CD4-positive, alpha-beta T cell treated with Interleukin-15 for 1 hour (primary cell): ENCODE results near the gene KATNIP.

ENCODE experiments used
- DNase-seq: peaks from one replicate; pipeline ENCODE4 v3.0.0-alpha.2; 2020

Gene KATNIP

DNA sequence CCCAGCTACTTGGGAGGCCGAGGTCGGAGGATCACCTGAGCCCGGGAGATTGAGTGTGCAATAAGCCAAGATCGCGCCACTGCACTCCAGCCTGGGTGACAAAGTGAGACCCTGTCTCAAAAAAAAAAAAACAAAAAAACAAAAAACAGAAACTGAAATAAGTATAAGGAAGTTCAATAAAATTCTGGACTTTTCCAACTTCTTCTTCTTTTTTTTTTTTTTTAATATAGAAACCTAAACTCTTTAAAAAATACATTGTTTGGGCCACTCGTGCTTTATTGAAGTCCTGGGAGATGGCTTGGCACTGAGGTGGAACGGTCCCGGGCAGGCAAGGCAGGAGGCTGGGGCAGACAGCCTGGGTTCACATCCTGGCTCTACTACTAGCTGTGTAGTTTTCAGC is 36.8 kb downstream of the KATNIP start:
- no peak for DNase-seq

DNA sequence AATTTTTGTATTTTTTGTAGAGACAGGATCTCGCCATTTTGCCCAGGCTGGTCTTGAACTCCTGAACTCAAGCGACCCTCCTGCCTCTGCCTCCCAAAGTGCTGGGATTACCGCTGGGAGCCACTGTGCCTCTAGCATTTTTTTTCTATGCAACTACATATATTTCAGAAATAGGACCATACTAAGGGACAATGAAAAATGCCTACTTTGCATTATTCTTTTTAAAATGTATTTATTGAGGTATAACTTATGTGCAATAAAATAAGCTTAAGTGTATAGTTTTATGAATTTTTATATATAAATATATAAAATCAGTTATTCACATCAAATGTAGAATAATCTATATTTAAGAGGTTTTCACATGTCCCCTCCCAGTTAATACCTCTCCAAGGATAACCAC is 38.1 kb downstream of the KATNIP start:
- DNase-seq, result no peak

GRCh38 chr16:27591837-27592236 is 41.9 kb downstream of the KATNIP start:
- no peak for DNase-seq

DNA sequence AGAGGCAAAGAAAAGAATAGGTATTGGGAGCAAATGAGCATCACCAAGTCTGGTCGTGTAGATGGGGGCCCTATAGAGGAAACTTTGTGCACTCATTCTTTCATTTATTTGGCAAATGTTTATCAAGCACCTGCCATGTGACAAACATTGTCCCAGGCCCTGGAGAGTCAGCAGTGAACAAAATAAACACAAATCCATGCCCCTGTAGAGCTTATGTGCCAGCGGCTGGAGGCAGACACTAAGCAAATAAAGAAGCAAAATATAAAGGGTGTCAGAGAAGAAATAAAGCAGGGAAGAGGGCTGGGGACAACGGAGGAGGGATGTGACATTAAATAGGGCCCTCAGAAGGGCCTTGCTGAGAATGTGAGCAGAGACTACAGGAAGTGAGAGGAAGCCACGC is 45.5 kb downstream of the KATNIP start:
- DNase-seq, result no peak

DNA sequence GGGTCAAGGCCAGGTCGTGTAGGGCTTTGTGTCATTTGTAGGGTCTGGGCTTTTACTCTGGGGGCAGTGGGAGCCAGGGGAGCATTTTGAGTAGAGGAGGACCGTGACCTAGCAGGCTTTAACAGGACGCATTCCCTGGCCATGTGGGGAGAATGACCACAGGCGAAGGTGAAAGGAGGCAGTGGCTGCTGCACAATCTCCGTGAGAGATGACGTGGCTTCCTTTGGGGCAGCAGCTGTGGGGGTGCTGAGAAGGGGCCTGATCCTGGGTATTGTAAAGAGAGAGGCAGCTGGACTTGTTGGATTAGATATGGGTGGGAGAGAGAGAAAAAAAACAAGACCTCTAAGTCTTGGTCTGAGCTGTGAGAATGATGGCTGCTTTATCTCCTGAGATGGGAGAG is 46.0 kb downstream of the KATNIP start:
- DNase-seq, result no peak

GRCh38 chr16:27596411-27596810 is 46.5 kb downstream of the KATNIP start:
- no peak for DNase-seq

DNA sequence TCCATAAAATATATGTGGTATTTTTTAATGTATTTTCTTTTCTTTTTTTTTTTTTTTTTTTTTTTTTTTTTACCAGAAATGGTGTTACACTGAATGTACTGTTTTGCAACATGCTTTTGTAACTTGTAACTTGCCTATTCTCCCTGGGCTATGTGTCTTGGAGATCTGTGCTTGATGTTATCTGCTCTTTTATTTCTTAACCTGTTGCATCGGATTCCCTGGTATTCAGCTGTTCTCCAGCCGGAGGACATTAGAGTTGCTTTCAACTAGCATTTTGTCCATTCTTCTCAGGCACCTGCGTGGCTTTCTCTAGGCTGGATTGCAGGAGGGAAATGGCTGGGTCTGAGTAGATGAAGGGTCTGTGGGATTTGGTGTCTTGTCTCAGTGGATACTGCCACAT is 47.4 kb downstream of the KATNIP start:
- no peak for DNase-seq

GRCh38 chr16:27598220-27598619 is 48.3 kb downstream of the KATNIP start:
- no peak for DNase-seq

- DNase-seq, result no peak
These were observed 49.1 kb downstream of the KATNIP start for GRCh38 chr16:27598931-27599565.

DNA sequence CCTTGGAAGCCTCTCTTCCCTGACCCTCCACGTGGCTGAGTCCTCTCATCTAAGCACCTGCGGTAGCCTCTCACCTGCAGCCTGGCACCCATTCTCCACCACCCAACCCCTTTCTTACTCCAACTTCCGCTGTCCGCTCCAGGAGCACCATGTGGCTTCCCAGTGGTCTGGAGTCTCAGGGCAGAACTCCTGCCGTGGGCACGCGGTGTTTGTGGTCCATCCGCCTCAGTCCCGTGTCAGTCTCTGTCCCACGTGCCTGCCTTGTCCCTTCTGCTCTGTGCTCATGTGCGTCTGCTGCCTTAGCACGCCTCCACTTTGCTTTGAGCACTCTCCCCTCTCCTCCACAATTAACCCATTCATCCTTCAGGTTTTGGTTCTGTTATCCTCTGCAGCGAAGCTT is 49.7 kb downstream of the KATNIP start:
- no peak for DNase-seq
